Measurements from ENCODE around the gene GRAMD2B.
"Not testable (repeated sequence)": the region's sequence is repeated elsewhere in the genome, so short reads cannot be mapped to it uniquely, and the experiment has no call there.

The GRAMD2B gene

DNA sequence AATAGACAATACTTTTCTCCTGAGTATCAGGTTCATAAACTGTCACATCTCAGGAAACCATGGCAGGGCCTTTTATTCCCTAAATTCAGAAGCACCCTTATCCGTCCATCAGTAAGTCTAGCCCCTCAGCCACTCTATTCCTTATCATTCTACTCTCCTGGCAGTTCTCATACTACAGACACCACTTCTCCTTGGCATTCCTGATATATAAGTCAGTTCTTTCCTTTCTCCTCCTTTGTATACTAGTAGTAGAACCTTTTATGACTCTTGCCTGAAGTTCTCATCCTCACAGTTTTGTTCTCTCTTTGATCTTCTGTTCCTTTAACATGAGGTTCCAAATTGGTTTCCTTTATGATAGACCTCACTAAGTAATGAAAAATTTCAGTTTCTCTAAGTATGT lies 29.3 kb downstream of the GRAMD2B start:
- no peak for DNase-seq

DNA sequence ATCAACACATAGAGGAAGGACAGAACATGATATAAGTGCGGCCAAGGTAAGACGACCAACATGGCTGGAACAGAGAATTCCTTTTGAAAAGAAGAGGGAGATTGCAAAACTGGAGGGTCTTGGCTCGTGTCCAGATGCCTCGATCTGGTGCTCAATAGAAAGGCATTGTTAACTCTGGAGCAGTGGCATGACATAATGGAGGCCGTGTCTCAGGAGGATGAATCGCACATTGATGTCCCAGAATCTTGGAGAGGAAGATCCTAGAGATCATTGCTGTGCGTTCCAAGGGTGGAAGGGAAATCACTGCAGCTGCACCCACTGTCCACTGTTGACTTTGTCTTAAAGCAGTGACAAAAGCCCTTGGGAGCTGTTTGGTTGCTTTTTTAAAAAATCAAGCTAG lies 30.9 kb downstream of the GRAMD2B start:
- no peak for DNase-seq

DNA sequence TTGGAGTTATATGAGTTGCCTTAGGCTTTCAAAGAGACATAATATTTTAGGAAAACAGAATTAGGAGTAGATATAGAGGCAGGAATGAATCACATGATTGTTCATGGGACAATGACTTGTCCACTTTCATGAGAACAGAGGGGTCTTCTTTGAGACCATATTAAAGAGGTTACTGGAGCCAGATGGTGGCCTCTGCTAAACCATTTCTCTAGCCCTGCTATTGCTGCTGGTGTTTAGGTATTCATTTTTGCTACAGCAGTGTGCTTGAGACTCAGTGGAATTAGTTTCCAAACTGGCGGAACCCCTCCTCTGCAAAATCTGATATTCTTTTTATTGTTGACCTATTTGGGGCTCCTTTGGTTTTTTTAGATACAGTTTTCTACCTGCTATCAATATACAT lies 31.3 kb downstream of the GRAMD2B start:
- DNase-seq, result no peak

DNA sequence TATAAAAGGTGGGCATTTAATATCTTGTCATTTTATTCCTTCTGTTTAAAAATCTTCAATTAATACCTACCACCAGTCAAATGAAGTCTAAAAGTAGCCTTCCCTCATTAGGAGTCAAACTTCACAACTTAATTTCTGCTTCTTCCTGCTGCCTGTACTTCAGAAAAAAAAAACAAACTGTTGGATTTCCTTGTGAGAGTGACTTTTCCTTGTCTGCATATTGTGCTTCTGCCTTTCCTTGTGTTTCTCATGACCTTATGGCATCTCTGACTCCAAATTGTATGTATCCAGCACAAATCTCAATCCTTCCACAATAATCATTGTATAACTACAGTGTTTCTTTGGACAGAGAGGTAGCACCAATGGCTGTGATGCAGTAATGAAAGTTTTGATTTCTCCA lies 32.1 kb downstream of the GRAMD2B start:
- no peak for DNase-seq

DNA sequence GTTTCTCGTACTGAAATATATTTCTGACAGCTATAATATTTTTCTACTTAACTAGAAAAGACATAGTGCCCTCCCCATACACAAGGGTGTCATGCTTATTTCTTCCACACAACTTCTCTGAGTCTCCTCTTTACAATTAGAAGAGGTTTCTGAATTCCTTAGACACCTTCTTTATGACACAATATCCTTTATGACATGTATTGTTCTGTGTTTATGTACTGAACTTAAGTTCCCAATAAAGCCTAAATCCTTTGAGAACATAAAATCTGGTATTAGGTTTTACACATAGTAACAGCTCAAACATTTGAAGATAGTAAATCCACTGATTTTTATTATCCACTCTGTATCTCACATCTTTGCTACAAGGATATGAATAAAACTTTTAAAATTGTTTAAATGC lies 32.5 kb downstream of the GRAMD2B start:
- no peak for DNase-seq

DNA sequence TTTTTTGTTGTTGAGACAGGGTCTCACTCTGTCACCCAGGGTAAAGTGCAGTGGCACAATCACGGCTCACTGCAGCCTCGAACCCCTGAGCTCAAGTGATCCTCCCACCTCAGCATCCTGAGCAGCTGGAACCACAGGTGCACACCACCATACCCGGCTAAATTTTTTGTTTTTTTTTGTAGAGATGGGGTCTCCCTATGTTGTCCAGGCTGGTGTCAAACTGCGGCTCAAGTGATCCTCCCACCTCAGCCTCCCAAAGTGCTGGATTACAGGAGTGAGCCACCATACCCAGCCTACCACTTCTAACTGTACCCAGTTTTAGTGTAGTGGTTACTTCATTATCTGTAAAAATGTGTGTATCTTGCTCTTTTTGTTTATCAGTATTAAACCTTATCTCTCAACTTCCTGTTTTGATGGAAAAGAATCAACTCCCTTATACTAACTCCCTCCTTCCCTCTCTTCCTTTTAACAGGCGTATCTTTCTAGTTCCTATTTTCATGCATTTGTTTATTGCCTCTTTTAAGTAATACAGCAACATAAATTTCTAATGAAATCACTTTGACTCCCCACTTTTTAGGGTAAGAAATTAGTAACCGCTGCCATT lies 33.1 kb downstream of the GRAMD2B start:
- DNase-seq, result peak; percentile 16

DNA sequence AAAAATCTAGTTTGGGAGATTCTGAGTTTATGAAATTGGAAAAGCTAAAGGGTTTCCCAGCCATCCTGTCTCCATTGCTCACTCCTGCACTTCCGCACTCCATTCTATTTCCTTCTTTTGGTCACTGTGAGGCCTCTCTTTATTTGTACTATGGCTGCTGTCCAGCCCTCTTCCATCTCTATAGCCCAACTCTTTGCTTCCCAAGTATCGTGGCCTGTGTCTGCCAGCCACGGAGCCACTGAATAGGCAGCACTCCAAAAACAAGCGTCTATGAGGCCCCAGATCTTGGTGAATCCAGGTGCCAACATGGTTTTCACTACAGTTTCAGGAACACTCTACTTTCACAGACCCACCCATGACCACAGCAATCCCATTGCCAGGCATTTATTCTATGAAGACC lies 37.2 kb downstream of the GRAMD2B start:
- no peak for DNase-seq

DNA sequence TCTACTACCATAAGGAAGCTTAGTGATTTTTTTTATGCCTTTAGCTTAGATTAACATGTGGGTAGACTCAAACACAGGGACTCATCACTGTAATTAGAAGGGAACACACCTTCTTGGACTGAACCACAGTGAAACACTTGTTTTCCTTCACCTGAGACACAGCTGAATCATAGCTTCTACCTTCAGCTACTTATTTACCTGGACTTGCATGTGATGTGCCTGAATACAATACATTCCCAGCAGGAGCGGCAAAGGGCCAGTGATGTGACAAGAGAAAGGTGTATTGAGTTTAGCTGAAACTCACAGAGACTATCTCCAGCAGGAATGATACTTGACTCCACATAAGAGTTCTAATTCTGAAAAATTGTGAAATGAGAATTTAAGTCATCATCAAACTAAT lies 37.8 kb downstream of the GRAMD2B start:
- DNase-seq, result no peak

DNA sequence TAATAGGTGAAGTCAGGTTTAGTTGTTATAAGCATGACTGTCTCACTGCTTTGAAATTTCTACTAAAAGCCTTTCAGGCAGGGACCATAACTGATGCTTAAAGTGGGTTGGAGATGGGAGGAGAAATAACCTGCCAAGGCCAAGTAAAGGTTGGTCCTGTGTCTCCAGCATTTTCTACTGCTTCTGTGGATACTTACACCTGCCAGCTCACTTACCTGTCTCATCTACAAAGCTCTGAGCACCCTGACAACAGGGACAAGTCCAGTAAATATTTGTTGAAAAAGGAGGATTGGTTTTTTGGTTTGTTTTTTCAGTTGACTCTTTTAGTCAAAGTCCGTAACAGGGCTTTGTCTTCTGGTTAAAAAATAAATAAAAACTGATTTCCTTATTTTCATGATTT lies 38.6 kb downstream of the GRAMD2B start:
- DNase-seq, result no peak

DNA sequence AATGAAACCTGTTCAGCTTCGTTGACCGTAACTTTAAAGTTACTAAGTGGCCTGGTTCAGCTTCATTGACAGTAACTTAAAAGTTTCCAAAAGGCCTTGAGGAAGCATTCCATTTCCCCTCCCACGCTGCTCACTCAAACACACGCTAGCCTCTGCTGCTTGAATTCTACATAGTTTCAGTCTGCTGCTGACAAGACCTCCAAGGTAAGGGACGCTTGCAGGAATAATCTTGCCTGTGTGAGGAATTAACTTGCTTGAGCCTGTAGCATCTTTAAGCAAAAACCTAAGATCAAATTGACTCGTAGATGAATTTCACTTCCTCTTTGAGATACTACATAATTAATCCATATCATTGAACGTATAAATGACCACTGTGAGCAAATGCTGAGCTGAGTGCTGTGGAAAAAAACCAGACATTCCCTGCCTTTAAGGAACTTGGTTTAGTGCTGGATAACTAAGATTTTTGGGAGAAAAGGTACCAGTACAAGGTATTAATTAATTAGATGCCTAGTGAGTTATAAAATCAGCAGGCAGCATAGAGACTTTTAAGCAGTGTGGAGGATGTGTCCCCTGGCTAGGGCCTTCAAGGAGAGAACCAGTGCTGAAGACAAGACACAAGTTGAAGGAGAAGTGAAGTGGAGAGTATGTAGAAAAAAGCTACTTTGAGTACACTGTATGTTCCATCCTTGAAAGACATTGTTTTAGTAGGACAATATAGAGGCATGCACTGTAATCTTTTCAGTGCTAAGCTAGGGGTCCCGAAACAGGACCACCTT lies 39.2 kb downstream of the GRAMD2B start:
- no peak for DNase-seq

DNA sequence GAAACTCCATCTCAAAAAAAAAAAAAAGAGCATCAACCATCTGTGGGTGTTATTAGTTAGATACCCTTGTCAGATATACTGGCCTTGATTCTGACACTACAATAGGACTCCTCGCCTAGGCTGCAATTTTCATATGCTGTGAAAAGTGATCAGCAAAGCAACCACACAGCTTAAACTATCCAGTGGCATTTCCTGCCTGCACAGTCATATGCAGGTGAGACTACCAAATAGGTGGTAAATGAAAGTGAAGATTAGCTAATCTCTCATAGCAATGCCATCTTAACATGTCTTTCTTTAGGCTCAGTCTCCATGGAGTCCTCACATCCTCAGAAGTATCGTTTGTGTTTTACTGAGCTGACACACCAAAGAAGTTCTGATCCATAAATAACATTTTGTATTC lies 40.8 kb downstream of the GRAMD2B start:
- DNase-seq, result no peak

DNA sequence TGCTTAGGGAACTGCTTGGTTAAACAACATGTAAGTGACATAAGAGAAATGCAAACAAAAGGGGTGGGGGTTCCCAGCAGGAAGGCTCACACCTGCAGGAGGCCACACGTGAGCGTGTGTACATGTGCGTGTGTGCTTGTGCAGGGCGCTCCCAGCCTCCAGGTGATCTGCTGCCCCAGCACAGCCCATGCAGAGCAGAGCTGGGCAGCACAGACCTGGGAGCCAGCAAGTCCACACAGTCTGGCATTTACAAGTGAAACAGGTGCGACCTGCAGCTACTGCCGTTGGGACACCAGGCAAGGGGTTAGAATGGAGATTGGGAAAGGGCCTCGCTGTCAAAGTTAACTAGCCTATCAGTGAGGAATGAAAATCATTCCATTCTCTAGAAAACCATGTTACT lies 41.8 kb downstream of the GRAMD2B start:
- DNase-seq, result no peak

DNA sequence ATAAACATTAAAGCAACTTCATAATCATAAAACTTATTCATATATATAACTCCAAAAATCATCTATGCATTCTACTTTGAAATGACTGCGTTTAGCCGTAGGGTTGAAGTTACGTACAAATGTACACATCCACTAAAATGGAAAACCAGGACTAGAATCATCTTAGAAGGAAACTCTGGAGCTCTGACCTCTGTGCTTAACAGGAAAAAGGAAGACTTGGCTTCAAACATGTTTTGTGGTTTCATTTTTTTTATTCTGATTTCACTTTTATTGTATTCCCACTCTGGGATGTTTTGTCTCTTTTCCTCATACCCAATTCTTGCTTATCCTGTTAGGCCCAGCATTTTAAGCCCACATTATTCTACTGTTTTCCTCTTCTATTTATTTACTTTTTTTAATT lies 44.9 kb downstream of the GRAMD2B start:
- DNase-seq, result no peak

DNA sequence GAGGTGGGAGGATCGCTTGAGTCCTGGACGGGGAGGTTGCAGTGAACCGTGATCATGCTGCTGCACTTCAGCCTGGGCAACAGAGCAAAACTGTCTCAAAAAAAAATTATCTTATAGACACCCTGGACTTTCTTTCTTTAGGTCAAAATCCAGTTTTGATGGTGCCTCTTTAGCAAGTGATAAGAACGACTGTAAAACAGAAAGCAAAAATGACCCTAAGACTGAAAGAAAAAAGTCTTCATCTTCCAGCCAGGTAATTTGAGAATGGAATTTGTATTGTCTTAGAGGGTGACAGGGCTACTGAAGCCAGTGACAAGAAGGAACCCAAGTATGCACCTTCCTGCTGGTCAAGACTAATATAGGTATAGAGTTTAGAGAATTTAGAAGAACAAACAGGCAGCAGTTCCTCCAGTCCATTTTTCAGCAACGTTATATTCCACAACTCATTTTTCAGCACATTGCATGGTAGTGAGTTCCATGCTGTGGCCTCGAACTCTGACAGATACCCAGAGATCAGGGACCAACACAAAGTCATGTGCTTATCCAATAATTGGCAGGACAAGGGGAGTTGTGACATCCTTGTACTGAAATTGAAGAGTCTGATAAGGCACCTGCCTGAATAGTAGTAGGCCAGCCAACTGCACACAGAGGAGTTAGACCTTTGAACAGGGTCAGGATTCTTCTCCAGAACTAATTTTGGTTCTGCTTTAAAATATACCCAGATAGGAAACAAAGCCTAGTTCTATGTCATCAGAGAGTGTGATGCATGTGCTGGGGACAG lies 46.5 kb downstream of the GRAMD2B start:
- no peak for DNase-seq

DNA sequence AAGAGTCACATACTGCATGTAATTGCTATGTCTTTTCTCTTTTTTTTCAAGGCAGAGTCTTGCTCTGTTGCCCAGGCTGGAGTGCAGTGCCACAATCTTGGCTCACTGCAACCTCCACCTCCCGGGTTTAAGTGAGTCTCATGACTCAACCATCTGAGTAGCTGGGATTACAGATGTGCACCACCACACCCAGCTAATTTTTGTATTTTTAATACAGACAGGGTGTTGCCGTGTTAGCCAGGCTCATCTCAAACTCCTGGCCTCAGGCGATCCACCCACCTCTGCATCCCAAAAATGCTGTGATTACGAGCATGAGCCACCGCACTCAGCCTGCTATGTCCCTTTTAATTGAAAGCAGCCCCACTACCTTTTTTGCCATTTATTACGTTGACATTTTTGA lies 47.3 kb downstream of the GRAMD2B start:
- DNase-seq, result not testable (repeated sequence)

DNA sequence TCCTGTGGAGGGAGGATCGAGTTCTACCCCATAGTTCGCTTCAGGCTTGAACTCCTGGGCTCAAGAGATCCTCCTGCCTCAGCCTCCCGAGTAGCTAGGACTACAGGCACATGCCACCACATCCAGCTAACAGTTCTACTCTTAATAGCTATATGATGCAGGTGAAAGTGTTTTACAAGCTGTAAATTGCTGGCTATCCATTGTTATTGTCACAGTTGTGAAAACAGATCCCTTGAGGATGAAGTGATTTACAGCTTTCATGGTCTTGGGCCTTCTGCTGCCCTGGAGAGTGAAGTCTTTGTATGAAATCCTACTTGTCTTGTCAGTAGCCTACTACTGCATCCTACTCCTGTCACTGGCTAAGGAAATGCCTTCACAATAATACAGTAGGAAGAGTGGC lies 48.0 kb downstream of the GRAMD2B start:
- no peak for DNase-seq

DNA sequence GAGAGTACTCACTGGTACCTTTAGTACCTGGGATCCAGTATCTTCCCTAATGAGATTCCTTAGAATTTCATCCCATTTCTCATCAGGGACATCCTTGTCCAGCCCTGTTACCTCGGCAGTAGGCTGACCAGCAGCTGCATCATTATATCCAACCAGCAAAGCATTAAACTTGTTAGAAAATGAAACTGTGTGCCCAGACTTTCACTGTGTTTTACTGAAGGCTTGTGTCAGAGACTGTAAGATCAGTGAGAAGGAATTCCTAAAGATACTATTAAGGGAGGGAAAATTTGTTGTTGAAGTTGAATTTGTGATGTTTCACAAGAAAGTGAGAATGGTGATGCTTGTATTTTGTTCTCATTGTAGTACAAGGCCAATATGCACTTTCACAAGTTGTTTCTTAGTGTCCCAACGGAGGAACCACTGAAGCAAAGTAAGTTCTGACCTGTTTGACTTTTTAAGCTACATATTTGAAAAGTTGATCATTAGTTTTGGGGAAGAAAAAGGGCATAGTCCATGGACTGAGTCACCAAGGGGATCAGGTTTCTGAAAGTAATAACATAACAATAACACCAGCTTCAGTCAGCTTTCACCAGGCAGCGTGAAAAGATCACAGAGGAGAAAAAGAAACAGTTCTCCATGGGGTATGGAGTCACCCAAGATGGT lies 48.8 kb downstream of the GRAMD2B start:
- DNase-seq, result no peak

DNA sequence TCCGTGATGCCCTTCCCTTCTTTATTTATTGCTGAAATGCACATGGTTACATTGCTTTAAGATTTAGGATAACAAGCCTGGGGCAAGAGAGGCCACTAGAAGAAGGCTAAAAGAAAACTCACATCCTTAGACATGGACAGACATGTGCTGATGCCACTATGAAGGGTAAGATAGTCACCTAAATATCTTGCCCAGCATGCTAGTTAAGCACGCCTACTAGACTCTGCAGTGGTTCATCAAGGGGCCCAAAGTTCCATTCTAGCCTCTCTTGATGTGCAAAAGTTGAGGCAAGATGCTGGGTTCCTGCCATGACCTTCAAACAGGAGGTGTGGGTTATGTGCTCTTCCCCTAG lies 49.3 kb downstream of the GRAMD2B start:
- DNase-seq, result no peak

DNA sequence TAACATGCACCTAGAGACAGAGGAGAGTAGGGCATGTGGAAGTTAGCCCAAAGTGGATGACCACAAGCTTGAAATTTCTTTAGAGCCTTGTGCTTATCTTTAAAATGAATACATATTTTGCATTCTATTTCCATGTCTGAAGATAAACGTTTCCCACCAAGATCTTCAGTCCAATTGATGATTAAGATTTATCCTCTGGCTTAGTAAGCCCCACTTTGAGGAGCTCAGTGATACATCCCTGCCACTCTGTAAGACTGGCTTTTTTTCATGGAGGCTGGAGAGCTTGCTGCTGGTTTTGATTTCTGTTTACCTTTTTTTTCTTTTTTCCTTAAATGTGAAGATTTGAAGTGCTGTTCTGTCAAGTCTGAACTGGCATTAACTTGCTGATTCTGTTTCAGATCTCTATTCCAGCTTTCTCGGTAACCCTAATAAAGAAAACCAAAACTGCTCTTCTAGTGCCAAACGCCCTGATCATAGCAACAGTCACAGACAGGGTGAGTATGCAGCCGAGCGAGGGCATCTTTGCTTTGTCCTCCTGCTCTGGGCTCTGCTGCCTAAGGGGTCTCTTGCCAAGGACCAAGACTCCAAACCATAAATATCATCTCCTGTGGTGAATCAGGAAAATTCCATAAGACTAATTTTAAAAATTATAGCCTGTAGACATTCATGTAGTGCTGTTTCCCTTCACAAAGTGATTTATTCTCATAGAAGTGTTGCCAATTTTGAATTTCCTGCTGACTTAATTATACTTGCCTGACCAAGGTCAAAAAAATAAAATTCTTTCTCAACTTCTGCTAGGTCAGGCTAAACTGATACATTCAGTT lies 54.3 kb downstream of the GRAMD2B start:
- DNase-seq, result no peak

DNA sequence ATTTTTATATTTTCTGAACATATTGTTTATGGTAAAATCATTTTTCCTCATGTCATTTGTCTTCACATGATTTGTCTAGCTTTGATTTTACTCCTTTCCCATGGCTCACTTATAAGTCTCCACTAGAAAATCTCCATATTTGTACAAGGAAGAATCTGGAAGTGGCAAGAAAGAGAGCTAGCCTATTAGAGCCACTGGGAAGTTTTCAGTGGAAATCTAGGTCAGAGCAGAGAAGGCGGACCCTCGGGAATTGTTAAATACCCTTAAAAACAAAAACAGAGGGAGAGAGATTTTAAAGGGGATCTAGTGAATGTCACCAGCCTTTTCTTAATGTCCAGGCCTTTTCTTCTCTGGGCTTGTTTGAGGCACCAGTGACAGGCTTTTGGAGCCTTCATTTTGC lies 56.6 kb downstream of the GRAMD2B start:
- DNase-seq, result no peak

DNA sequence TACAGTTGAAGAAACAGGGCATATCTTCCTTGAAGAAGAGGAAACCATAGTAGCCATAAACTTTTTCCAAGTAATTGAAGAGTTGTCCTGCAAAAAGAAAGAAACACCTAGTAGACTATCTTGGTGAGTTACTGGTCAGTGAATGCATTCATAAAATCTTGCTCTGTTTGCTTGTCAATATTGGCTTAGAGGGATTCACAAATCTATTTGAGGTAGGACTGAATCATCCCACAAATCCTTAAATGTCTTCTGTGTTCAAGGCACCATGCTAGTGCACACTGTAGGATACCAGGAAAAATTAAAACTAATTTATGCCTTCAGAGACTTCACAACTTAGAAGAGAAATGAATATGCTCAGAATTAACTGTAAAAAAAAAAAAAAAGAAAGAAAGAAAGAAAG lies 57.6 kb downstream of the GRAMD2B start:
- DNase-seq, result no peak

DNA sequence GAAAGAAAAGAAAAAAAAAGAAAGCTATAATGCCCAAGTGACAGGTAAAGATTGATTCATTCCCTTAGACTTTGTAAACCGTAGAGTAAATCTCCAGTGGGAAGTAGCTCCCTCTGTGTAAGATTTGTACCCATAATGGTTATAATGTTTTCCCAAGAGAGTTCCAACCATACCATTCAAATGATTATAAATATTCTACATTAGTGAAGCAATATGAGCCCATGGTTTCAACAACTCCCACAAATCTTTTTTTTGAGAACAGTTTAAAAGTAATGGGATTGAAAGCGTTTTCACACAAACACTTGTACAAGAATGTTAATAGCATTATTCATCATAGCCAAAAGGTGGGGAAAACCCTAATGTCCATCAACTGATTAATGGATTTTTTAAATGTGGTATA lies 58.0 kb downstream of the GRAMD2B start:
- no peak for DNase-seq

DNA sequence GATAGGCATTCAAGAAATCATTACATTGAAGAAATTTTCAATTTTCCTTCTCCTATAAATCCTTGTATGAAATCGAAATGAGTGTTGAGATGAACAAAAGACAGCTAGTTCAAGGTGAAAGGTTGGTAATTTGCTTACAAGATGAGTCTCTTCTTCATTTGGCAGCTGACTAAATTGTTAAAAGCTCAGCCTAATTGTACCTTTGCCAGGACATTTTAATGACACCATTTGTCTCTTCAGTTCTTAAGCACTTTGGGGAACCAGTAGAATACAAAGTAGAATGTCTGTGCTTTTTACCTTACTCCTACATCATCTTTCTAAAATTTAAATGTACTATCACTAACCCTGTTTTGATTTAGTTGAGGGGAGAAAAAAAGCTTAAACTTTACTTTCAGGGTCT lies 59.4 kb downstream of the GRAMD2B start:
- no peak for DNase-seq

Data from OCI-M1 (cell line).